ENCODE results near the gene MBD5.

Gene MBD5

DNA sequence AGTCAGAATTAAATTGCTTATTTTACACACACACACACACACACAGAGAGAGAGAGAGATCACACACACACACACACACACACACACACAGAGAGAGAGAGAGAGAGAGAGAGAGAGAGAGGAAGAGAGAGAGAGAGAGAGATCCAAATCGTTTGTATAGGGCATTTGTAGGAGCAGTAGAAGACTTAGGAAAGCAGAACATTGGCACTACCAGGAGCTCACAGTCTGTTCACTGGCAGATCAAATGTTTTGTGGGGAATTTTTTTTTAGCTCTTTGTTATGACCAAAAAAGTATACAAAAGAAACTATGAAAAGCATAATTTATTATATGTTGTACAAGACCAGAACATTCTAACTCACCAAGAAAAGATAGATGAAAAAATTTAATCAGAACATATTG, 81.8 kb downstream of the MBD5 start:
- Histone ChIP-seq H3K9me3 (ENCODE audit: insufficient read depth, low read length, severe bottlenecking) (no peaks in the 10 kb centered on the region), H3K27ac (ENCODE audit: low read length) (no peak overlapping the region), H3K4me3 (ENCODE audit: low read depth in 1 of 2, low read length in 2 of 2) (no peak overlapping the region), H3K36me3 (ENCODE audit: insufficient read depth, low read length) (no peaks in the 10 kb centered on the region), H3K4me2 (ENCODE audit: insufficient read depth, low read length) (no peak overlapping the region), H3K79me2 (ENCODE audit: insufficient read depth, low read length) (no peaks in the 10 kb centered on the region), H3K9ac (ENCODE audit: low read depth, low read length) (no peak overlapping the region), H4K20me1 (ENCODE audit: insufficient read depth, low read length) (no peaks in the 10 kb centered on the region), H2AFZ (ENCODE audit: low read depth, low read length) (no peak overlapping the region), H3K4me1 (ENCODE audit: insufficient read depth, low read length) (no peaks in the 10 kb centered on the region), H3K27me3 (ENCODE audit: insufficient read depth, low read length, poor library complexity) (no peaks in the 10 kb centered on the region)
- ATAC-seq (ENCODE audit: insufficient read depth, low read depth) (no peak), DNase-seq (no peak)
- TF ChIP-seq, protein P1, sequence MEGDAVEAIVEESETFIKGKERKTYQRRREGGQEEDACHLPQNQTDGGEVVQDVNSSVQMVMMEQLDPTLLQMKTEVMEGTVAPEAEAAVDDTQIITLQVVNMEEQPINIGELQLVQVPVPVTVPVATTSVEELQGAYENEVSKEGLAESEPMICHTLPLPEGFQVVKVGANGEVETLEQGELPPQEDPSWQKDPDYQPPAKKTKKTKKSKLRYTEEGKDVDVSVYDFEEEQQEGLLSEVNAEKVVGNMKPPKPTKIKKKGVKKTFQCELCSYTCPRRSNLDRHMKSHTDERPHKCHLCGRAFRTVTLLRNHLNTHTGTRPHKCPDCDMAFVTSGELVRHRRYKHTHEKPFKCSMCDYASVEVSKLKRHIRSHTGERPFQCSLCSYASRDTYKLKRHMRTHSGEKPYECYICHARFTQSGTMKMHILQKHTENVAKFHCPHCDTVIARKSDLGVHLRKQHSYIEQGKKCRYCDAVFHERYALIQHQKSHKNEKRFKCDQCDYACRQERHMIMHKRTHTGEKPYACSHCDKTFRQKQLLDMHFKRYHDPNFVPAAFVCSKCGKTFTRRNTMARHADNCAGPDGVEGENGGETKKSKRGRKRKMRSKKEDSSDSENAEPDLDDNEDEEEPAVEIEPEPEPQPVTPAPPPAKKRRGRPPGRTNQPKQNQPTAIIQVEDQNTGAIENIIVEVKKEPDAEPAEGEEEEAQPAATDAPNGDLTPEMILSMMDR (IDR thresholded peaks at IDR 0.05; ENCODE audit: borderline replicate concordance, extremely low read depth, low read length, poor library complexity, severe bottlenecking), result no peak
- no peak for TF ChIP-seq EZH2 (IDR thresholded peaks at IDR 0.05; ENCODE audit: borderline replicate concordance, low read depth, low read length, severe bottlenecking)

DNA sequence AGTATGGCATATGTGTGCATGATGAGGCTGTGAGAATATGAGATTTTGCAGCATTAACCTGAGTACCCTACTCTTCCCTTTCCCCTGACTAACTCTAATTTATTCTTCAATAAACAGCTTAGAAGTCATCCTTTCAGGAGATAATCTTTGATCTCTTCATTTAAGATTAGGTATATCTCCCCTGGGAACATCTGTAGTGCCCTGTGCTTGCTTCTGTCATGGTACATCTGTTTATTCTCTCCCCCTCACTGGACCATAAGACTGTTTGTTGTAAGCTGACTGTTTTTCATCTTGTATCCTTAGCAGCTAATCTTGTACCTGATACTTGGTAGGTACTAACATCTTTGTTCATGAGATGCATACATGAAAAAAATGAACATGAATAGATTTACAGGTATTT, 83.1 kb downstream of the MBD5 start:
- no peak for DNase-seq
- H3K4me1 ChIP-seq (ENCODE audit: insufficient read depth, low read length), result no peaks in the 10 kb centered on the region
- no peaks in the 10 kb centered on the region for H3K79me2 ChIP-seq (ENCODE audit: insufficient read depth, low read length)
- no peaks in the 10 kb centered on the region for H3K9me3 ChIP-seq (ENCODE audit: insufficient read depth, low read length, severe bottlenecking)
- no peak overlapping the region for H3K4me3 ChIP-seq (ENCODE audit: low read depth in 1 of 2, low read length in 2 of 2)
- H3K36me3 ChIP-seq (ENCODE audit: insufficient read depth, low read length), result no peaks in the 10 kb centered on the region
- H2AFZ ChIP-seq (ENCODE audit: low read depth, low read length), result no peak overlapping the region
- no peak for ATAC-seq (ENCODE audit: insufficient read depth, low read depth)
- no peak overlapping the region for H3K9ac ChIP-seq (ENCODE audit: low read depth, low read length)
- no peak overlapping the region for H3K4me2 ChIP-seq (ENCODE audit: insufficient read depth, low read length)
- TF ChIP-seq EZH2 (IDR thresholded peaks at IDR 0.05; ENCODE audit: borderline replicate concordance, low read depth, low read length, severe bottlenecking), result no peak
- TF ChIP-seq, protein P1 (IDR thresholded peaks at IDR 0.05; ENCODE audit: borderline replicate concordance, extremely low read depth, low read length, poor library complexity, severe bottlenecking), result no peak
- no peaks in the 10 kb centered on the region for H3K27me3 ChIP-seq (ENCODE audit: insufficient read depth, low read length, poor library complexity)
- no peaks in the 10 kb centered on the region for H4K20me1 ChIP-seq (ENCODE audit: insufficient read depth, low read length)
- H3K27ac ChIP-seq (ENCODE audit: low read length), result no peak overlapping the region

DNA sequence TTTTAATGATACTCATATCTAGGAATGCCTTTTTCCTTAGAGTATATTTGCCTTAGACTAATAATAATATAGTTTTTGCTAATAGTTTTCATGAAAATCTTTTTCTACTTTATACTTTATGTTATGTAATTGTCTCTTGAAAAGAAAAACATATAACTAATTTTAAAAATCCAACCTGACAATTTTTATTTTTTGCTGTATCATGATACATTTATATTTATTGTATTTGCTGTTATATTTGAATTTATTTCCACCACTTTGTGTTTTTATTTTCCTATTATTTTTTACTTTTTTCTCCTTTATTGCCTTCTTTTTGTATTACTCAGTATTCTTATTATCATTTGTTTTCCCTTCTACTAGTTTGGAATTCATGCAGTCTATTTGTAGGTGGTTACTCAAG, 85.4 kb downstream of the MBD5 start:
- ATAC-seq (ENCODE audit: insufficient read depth, low read depth), result no peak

DNA sequence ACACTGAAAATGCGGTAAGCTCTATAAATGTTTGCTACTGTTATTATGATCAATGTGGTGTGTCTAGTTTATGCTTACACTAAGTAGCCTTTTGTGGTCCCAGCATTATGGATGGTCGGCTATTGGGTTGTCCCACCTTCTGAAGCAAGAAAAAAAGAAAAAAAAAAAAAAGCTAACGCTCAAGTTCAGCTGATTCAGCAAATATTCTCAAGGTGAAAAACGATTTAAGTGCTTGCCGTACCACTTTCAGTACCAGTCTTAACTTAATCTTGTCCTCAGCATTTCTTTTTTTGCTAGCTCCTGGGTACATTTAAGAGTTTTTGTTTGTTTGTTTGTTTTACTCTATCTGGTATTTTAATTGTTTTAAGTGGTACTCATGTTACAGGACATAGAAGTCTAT, 87.5 kb downstream of the MBD5 start:
- Histone ChIP-seq H3K27ac (ENCODE audit: low read length) (no peak overlapping the region), H2AFZ (ENCODE audit: low read depth, low read length) (no peak overlapping the region), H3K4me2 (ENCODE audit: insufficient read depth, low read length) (no peak overlapping the region), H3K9ac (ENCODE audit: low read depth, low read length) (no peak overlapping the region), H3K27me3 (ENCODE audit: insufficient read depth, low read length, poor library complexity) (no peaks in the 10 kb centered on the region), H3K36me3 (ENCODE audit: insufficient read depth, low read length) (no peaks in the 10 kb centered on the region), H3K79me2 (ENCODE audit: insufficient read depth, low read length) (no peaks in the 10 kb centered on the region), H4K20me1 (ENCODE audit: insufficient read depth, low read length) (no peaks in the 10 kb centered on the region), H3K9me3 (ENCODE audit: insufficient read depth, low read length, severe bottlenecking) (no peaks in the 10 kb centered on the region), H3K4me3 (ENCODE audit: low read depth in 1 of 2, low read length in 2 of 2) (no peak overlapping the region), H3K4me1 (ENCODE audit: insufficient read depth, low read length) (no peaks in the 10 kb centered on the region)
- no peak for TF ChIP-seq EZH2 (IDR thresholded peaks at IDR 0.05; ENCODE audit: borderline replicate concordance, low read depth, low read length, severe bottlenecking)
- TF ChIP-seq, protein P1 (IDR thresholded peaks at IDR 0.05; ENCODE audit: borderline replicate concordance, extremely low read depth, low read length, poor library complexity, severe bottlenecking), result no peak
- DNase-seq (no peak), ATAC-seq (ENCODE audit: insufficient read depth, low read depth) (no peak)

More for the DNA sequence above, 85.4 kb downstream of the MBD5 start:
- Histone ChIP-seq H3K27ac (ENCODE audit: low read length) (no peak overlapping the region), H3K4me1 (ENCODE audit: insufficient read depth, low read length) (no peaks in the 10 kb centered on the region), H4K20me1 (ENCODE audit: insufficient read depth, low read length) (no peaks in the 10 kb centered on the region), H3K4me2 (ENCODE audit: insufficient read depth, low read length) (no peak overlapping the region), H3K27me3 (ENCODE audit: insufficient read depth, low read length, poor library complexity) (no peaks in the 10 kb centered on the region), H3K4me3 (ENCODE audit: low read depth in 1 of 2, low read length in 2 of 2) (no peak overlapping the region), H3K79me2 (ENCODE audit: insufficient read depth, low read length) (no peaks in the 10 kb centered on the region), H3K9ac (ENCODE audit: low read depth, low read length) (no peak overlapping the region), H3K36me3 (ENCODE audit: insufficient read depth, low read length) (no peaks in the 10 kb centered on the region), H3K9me3 (ENCODE audit: insufficient read depth, low read length, severe bottlenecking) (no peaks in the 10 kb centered on the region), H2AFZ (ENCODE audit: low read depth, low read length) (no peak overlapping the region)
- no peak for TF ChIP-seq EZH2 (IDR thresholded peaks at IDR 0.05; ENCODE audit: borderline replicate concordance, low read depth, low read length, severe bottlenecking)
- no peak for DNase-seq
